HL-60 (cell line): ENCODE measurements around the gene FHL2.

Experiments used
- DNase-seq, 2 experiments: peaks; one replicate each; pipeline ENCODE4 v3.0.0-alpha.2; 2010 to 2020; ENCODE audit warnings: low read depth in 1 of 2, low spot score in 1 of 2
- H3K27ac ChIP-seq: fragments of 250-450 bp; sonication (Bioruptor Pico); replicated peaks from 2 replicates; pipeline ENCODE4 v1.5.1; 2020; ENCODE audit warnings: mild to moderate bottlenecking, moderate library complexity
- H3K27me3 ChIP-seq: fragments of 250-450 bp; sonication (Bioruptor Pico); 2 replicates; pipeline ENCODE4 v1.5.1; 2021; ENCODE audit warnings: mild to moderate bottlenecking, moderate library complexity; ENCODE audit not compliant: insufficient read depth, poor library complexity, severe bottlenecking
- H3K4me3 ChIP-seq: replicated peaks from 2 replicates; pipeline ENCODE4 v1.5.1; 2011; ENCODE audit warnings: mild to moderate bottlenecking, control low read depth, low read length; ENCODE audit not compliant: insufficient read depth
- GABPA ChIP-seq: IDR thresholded peaks from 2 replicates; pipeline ENCODE4 v1.6.1; 2012; ENCODE audit warnings: low read depth
- POLR2AphosphoS5 ChIP-seq: IDR thresholded peaks from 2 replicates; pipeline ENCODE4 v1.6.1; 2012; ENCODE audit warnings: low read depth
- SPI1 ChIP-seq: IDR thresholded peaks from 2 replicates; pipeline ENCODE4 v1.6.1; 2012; ENCODE audit warnings: low read depth, mild to moderate bottlenecking, borderline replicate concordance
- TF ChIP-seq, protein P1 (sequence below): IDR thresholded peaks from 2 replicates; pipeline ENCODE4 v1.6.1; 2012; ENCODE audit warnings: low read depth; ENCODE audit not compliant: insufficient replicate concordance
- TF ChIP-seq, protein P2 (sequence below): IDR thresholded peaks from one replicate; pipeline ENCODE4 v1.5.1; 2011; ENCODE audit warnings: low read length, control low read depth, inconsistent platforms; ENCODE audit not compliant: insufficient read depth

FHL2 gene

DNA sequence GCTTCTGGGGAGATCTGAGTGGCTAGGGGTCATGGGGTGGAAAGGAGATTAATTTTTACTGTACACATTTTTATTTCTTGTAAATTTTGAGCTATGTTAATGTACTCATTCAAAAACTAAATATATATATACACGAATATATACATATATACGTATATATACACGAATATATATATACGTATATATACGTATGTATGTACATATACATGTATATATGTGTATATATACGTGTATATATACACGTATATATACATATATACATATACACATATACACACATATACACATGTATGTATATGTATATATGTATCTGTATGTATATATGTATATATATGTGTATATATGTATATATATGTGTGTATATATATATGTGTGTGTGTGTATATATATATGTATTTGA, 3.0 kb upstream of the FHL2 start:
- no peak for DNase-seq
- H3K27me3 ChIP-seq, result peaks cover 32% of the 10 kb centered on the region
- no peak overlapping the region for H3K4me3 ChIP-seq
- no peak for TF ChIP-seq POLR2AphosphoS5
- H3K27ac ChIP-seq, result no peak overlapping the region

DNA sequence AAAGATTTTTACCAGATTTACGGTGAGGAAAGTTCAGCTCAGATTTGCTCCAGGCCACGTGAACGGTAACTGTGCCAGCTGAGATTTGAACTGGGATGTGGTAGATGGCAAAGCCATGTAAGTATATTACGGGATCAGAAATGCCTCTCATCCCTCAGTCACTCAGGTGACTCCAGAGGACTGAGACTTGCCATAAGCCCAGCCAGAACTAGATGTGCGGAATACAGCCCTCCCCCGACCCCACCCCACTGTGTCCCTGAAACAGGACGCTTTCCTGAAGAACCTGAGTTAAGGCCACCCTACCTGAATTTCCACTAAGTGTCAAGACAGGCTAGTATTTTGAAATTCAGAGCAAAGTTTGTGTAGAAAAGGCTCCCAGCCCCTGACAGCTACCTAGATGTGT, 1.3 kb upstream of the FHL2 start:
- Histone ChIP-seq H3K27me3 (peaks cover 27% of the 10 kb centered on the region), H3K4me3 (no peak overlapping the region), H3K27ac (no peak overlapping the region)
- DNase-seq, result no peak
- TF ChIP-seq POLR2AphosphoS5, result no peak
- TF ChIP-seq, protein P1, sequence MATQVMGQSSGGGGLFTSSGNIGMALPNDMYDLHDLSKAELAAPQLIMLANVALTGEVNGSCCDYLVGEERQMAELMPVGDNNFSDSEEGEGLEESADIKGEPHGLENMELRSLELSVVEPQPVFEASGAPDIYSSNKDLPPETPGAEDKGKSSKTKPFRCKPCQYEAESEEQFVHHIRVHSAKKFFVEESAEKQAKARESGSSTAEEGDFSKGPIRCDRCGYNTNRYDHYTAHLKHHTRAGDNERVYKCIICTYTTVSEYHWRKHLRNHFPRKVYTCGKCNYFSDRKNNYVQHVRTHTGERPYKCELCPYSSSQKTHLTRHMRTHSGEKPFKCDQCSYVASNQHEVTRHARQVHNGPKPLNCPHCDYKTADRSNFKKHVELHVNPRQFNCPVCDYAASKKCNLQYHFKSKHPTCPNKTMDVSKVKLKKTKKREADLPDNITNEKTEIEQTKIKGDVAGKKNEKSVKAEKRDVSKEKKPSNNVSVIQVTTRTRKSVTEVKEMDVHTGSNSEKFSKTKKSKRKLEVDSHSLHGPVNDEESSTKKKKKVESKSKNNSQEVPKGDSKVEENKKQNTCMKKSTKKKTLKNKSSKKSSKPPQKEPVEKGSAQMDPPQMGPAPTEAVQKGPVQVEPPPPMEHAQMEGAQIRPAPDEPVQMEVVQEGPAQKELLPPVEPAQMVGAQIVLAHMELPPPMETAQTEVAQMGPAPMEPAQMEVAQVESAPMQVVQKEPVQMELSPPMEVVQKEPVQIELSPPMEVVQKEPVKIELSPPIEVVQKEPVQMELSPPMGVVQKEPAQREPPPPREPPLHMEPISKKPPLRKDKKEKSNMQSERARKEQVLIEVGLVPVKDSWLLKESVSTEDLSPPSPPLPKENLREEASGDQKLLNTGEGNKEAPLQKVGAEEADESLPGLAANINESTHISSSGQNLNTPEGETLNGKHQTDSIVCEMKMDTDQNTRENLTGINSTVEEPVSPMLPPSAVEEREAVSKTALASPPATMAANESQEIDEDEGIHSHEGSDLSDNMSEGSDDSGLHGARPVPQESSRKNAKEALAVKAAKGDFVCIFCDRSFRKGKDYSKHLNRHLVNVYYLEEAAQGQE, result no peak

DNA sequence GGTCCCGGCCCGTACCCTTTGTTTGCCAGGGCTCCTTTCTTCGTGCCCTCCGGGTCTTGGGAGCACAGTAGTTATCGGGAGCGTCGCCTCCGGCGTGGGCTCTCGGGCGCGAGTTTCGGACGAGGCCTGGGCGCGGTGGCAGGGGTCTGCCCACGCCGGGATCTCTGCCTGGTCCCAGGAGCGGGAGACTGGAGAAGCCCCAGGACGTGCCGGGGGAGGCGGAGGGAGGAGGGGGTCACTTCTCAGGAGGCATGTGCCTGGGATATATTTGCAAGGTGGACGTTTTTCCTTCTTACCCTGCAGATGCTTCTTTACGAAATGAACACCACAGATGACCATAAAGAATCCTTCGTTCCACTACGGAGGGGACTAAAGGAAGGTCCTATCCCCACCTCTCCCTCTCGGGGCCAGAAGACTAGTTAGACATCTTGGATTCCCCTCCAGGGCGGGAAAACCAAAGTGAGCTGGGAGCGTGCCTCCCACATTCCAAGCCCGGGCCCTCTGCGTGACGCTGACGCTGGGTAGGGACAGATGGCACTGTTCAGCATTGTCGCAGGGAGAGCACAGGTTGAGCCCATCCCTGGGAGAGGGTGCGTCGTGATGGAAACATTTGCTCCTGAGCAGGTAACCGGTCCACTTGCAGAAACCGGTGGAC, 483 bp upstream of the FHL2 start:
- TF ChIP-seq, protein P2, sequence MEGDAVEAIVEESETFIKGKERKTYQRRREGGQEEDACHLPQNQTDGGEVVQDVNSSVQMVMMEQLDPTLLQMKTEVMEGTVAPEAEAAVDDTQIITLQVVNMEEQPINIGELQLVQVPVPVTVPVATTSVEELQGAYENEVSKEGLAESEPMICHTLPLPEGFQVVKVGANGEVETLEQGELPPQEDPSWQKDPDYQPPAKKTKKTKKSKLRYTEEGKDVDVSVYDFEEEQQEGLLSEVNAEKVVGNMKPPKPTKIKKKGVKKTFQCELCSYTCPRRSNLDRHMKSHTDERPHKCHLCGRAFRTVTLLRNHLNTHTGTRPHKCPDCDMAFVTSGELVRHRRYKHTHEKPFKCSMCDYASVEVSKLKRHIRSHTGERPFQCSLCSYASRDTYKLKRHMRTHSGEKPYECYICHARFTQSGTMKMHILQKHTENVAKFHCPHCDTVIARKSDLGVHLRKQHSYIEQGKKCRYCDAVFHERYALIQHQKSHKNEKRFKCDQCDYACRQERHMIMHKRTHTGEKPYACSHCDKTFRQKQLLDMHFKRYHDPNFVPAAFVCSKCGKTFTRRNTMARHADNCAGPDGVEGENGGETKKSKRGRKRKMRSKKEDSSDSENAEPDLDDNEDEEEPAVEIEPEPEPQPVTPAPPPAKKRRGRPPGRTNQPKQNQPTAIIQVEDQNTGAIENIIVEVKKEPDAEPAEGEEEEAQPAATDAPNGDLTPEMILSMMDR, result no peak
- TF ChIP-seq POLR2AphosphoS5 (no peak), GABPA (no peak), SPI1 (no peak)
- no peak for DNase-seq
- Histone ChIP-seq H3K4me3 (no peak overlapping the region), H3K27me3 (peaks cover 29% of the 10 kb centered on the region), H3K27ac (no peak overlapping the region)

DNA sequence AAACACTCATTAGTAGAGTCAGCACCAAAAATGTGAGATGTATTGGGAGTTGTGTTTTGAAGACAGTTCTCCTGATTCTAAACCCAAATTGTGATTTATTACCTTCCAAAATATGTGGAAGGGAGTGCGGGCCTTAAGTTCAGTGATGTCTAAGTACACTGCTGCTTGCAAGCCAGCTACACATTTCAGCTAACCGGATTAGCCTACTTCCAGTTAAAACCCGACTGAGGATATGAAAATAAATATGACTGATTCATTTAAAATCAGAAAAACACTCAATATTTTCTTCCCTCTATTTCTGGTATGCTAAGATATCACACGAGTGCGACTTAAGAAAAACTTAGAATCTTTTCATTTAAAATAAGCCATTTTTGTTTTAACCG, 907 bp downstream of the FHL2 start:
- no peak overlapping the region for H3K27ac ChIP-seq
- no peak for DNase-seq
- no peak for TF ChIP-seq SPI1
- TF ChIP-seq, protein P2, result no peak
- TF ChIP-seq POLR2AphosphoS5, result no peak
- TF ChIP-seq GABPA, result no peak
- H3K4me3 ChIP-seq, result no peak overlapping the region; the same call in 1 of the 2 replicates
- H3K27me3 ChIP-seq, result peaks cover 29% of the 10 kb centered on the region

DNA sequence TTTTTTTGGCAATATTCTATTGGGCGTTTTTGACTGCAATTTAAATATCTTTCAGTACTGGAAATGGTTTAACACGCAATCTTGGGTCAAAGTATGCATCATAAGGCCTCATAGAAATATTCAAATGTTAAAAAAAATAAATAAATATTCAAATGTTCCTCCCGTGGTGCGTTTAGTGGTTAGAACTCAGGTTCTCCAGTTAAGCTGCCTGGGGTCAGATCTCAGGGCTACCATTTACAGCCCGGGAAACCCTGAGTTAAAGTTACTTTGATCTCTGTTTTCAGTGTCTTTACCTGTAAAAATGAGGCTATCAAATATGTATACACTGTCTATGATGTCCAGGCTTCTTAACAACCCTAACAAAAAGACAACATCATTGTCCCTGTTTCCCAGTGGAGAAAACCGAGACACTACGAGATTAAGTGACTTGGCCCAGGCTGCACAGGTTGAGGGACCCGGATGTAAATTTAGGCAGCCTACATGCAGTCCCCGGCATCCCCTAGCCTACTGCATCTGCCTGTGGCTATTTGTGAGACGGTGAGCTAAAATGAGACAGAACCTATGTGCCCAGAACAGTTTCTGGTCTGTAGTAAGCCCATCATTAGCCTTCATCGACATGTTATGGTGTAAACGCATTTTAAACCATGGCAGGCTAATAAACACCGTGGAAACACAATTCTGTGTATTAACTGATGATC, 1.7 kb downstream of the FHL2 start:
- Histone ChIP-seq H3K27ac (no peak overlapping the region), H3K27me3 (peaks cover 29% of the 10 kb centered on the region), H3K4me3 (no peak overlapping the region)
- TF ChIP-seq, protein P2, result no peak
- no peak for TF ChIP-seq POLR2AphosphoS5
- TF ChIP-seq GABPA, result no peak
- TF ChIP-seq, protein P1, result no peak
- TF ChIP-seq SPI1, result no peak
- DNase-seq, result no peak
